ENCODE data around the gene RNF43. TPM values are rescaled to one million over a fixed set of nuclear protein-coding genes. Genes with fewer than 3 reads are reported as not detected.
A peak's percentile ranks its signal among the peaks of the same experiment; 100 is the strongest.

RNF43 gene
- under 1 TPM; 0.07 to 0.12 TPM for total RNA-seq

DNA sequence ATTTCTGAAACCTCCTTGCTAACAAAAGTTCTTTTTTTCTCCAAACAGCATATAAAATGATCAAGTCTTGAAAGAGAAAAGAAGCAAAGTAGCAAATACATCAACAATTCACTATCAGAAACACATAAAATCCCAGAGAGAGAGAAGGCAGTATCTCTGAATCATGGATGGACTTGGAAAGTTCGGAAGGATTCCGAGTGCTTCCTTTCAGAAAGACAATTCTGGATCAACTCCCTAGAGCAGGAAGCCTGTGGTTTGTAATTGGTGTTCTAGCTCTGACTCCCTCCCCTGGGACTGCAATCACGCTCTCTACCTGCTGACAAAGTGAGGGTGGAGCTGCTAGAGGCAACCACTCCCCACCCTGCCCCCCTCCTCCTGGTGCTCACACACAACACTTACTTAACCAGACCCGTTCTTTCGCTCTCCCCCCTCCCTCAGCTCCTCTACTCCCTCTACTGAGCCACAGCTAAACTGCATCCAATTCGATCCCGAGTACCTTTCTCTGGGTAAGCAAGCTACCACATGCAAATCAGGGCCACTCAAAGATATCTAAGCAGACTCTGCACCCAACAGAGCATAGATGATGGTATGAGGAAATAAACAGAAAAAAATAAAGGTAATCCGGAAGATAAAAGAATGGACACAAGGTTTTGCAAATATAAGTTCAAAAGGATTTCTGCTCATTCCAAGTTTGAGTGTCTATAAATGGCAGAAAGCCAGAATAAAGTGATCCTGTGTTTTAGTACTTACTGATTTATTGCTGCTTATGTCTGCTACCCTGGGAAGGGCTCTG, at the start of gene RNF43:
TSS of gene RNF43 (minus strand) at position 235 of the 793 bp plus-strand sequence. CDS start 1,957 bp downstream, outside the sequence.
- Mint-ChIP-seq H3K4me1 (peaks cover 26% of the 10 kb centered on the region), H3K36me3 (ENCODE audit: low read depth) (no peaks in the 10 kb centered on the region), H3K27ac (peak within 1 kb of the TSS; percentile 50), H3K9me3 (no peaks in the 10 kb centered on the region), H3K4me3 (no peak within 1 kb of the TSS), H3K27me3 (no peaks in the 10 kb centered on the region)
- peak; percentile 91 for DNase-seq
- ChIA-PET CTCF (interaction anchor here (0.6 to 5.3 kb wide), 29 partner anchors 9 to 216 kb away, joined by 3 to 36 read pairs (median 5); partner anchors contain the start of genes MPO and SUPT4H1), POLR2A (interaction anchor here (0.6 to 1.6 kb wide), 10 partner anchors 54 to 587 kb away, joined by 3 to 16 read pairs (median 5); partner anchors contain the start of genes SUPT4H1 and TSPOAP1)

DNA sequence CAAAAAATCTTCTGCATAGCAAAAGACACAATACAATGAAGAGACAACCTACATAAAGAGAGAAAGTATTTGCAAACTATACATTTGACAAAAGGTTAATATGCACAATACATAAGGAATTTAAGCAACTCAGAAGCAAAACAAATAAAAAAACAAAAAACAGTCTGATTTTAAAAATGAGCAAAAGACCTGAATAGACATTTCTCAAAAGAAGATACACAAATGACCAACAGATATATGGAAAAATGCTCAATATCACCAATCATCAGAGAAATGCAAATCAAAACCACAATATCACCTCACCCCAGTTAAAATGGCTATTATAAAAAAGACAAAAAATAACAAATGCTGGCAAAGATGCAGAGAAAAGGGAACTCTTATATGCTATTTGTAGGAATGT, 38.2 kb upstream of the RNF43 start:
- Mint-ChIP-seq H3K27ac (no peak overlapping the region), H3K36me3 (ENCODE audit: low read depth) (no peaks in the 10 kb centered on the region), H3K4me1 (no peaks in the 10 kb centered on the region), H3K9me3 (no peaks in the 10 kb centered on the region), H3K27me3 (no peaks in the 10 kb centered on the region), H3K4me3 (no peak overlapping the region)
- no peak for DNase-seq
- CTCF ChIA-PET = no interaction called here
- POLR2A ChIA-PET = no interaction called here

GRCh38 chr17:58452738-58453137, 35.4 kb upstream of the RNF43 start:
- H3K4me1 Mint-ChIP-seq = no peaks in the 10 kb centered on the region
- no peak for DNase-seq
- ChIA-PET POLR2A (no interaction called here), CTCF (interaction anchor here (0.5 kb wide), 1 partner anchor 816 kb away, joined by 3 read pairs; no protein-coding TSS in a partner anchor)
- H3K36me3 Mint-ChIP-seq (ENCODE audit: low read depth) = no peaks in the 10 kb centered on the region
- H3K9me3 Mint-ChIP-seq = no peaks in the 10 kb centered on the region
- no peak overlapping the region for H3K27ac Mint-ChIP-seq
- no peaks in the 10 kb centered on the region for H3K27me3 Mint-ChIP-seq
- no peak overlapping the region for H3K4me3 Mint-ChIP-seq

DNA sequence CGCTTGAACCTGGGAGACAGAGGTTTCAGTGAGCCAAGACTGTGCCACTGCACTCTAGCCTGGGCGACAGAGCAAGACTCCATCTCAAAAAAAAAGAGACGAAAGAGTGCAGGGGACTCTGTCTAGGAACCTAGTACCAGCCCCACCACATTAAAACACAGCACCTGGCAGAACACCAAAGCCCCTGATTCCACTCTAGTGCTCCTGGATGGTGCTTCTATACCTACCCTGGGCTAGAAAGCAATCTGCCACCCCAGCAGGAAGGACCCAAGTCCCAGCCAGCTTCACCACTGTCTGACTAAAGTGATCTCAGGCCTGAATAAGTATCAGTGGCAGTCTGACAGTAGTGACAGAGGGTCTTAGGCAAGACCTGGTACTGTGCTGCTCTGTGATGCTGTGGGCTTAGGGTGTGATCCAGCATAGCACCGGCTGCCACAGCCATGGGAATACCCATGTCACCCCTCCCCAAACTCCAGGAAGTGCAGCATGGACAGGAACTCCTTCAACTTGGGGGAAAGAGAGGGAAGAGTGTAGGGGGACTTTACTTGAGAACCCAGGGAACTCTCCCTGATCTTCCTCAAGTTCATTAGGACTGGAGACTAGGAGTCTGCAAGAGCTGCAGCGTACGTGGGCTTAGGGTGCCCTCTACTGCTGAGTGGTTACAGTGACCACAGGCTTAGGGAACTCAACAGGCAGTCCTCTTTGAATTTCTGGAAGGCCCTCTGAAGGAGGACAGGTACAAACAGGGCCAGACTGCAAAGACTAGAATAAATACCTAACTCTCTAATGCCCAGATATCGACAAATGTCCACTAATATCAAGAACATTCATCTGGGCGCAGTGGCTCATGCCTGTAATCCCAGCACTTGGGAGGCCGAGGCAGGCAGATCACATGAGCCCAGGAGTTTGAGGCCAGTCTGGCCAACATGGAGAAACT, 30.0 kb upstream of the RNF43 start:
- ChIA-PET POLR2A (no interaction called here), CTCF (interaction anchor here (0.5 to 3.2 kb wide), 10 partner anchors 12 to 322 kb away, joined by 3 to 13 read pairs (median 3); no protein-coding TSS in a partner anchor)
- no peak overlapping the region for H3K27ac Mint-ChIP-seq

GRCh38 chr17:58446086-58446485, 28.8 kb upstream of the RNF43 start:
- ChIA-PET POLR2A (interaction anchor here (0.6 kb wide), 1 partner anchor 20 kb away, joined by 3 read pairs; no protein-coding TSS in a partner anchor), CTCF (interaction anchor here (0.7 to 3.2 kb wide), 5 partner anchors 11 to 129 kb away, joined by 3 to 13 read pairs (median 6); partner anchors contain the start of gene SUPT4H1)
- no peaks in the 10 kb centered on the region for H3K9me3 Mint-ChIP-seq
- H3K27me3 Mint-ChIP-seq = no peaks in the 10 kb centered on the region
- H3K36me3 Mint-ChIP-seq (ENCODE audit: low read depth) = no peaks in the 10 kb centered on the region
- H3K27ac Mint-ChIP-seq = no peak overlapping the region
- no peak overlapping the region for H3K4me3 Mint-ChIP-seq
- no peak for DNase-seq
- peaks cover 6% of the 10 kb centered on the region for H3K4me1 Mint-ChIP-seq

More for the DNA sequence above, 30.0 kb upstream of the RNF43 start:
- peak; percentile 82 for DNase-seq
- H3K4me3 Mint-ChIP-seq = no peak overlapping the region
- H3K9me3 Mint-ChIP-seq = no peaks in the 10 kb centered on the region
- peaks cover 6% of the 10 kb centered on the region for H3K4me1 Mint-ChIP-seq
- no peaks in the 10 kb centered on the region for H3K36me3 Mint-ChIP-seq (ENCODE audit: low read depth)
- no peaks in the 10 kb centered on the region for H3K27me3 Mint-ChIP-seq

DNA sequence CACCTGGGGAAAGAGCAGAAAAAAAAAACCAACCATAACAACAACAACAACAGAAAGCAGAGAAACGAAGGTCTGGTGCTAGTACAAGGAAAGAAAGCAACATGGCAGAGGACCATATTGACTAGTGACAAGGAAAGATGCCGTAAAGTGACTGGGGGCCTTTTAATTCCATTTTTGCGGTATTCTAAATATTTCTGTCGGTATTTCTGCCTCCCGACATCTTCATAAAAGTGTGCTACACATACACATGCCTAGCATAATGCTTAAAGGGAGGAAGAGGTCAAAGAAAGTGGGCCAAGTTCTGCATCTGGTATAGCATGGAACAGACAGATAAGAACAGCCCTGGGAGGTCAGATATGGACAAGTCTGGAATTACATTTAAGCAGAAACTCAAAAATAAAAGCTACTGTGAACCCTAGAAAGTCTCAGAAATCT, 19.5 kb upstream of the RNF43 start:
- H3K4me1 Mint-ChIP-seq = no peaks in the 10 kb centered on the region
- no peak overlapping the region for H3K4me3 Mint-ChIP-seq
- no peak for DNase-seq
- H3K36me3 Mint-ChIP-seq (ENCODE audit: low read depth) = no peaks in the 10 kb centered on the region
- ChIA-PET POLR2A (no interaction called here), CTCF (no interaction called here)
- H3K27me3 Mint-ChIP-seq = no peaks in the 10 kb centered on the region
- H3K9me3 Mint-ChIP-seq = no peaks in the 10 kb centered on the region
- H3K27ac Mint-ChIP-seq = no peak overlapping the region

GRCh38 chr17:58436245-58436644, 18.9 kb upstream of the RNF43 start:
- no peaks in the 10 kb centered on the region for H3K4me1 Mint-ChIP-seq
- H3K36me3 Mint-ChIP-seq (ENCODE audit: low read depth) = no peaks in the 10 kb centered on the region
- no peak overlapping the region for H3K27ac Mint-ChIP-seq
- H3K4me3 Mint-ChIP-seq = no peak overlapping the region
- no peaks in the 10 kb centered on the region for H3K27me3 Mint-ChIP-seq
- no peaks in the 10 kb centered on the region for H3K9me3 Mint-ChIP-seq
- POLR2A ChIA-PET = interaction anchor here (0.6 kb wide), 1 partner anchor 83 kb away, joined by 3 read pairs; no protein-coding TSS in a partner anchor
- CTCF ChIA-PET = interaction anchor here (0.7 to 2.4 kb wide), 6 partner anchors 10 to 236 kb away, joined by 3 to 9 read pairs (median 3); no protein-coding TSS in a partner anchor
- no peak for DNase-seq

GRCh38 chr17:58432806-58433573, 15.7 kb upstream of the RNF43 start:
- H3K9me3 Mint-ChIP-seq = no peaks in the 10 kb centered on the region
- H3K36me3 Mint-ChIP-seq (ENCODE audit: low read depth) = no peaks in the 10 kb centered on the region
- H3K27ac Mint-ChIP-seq = no peak overlapping the region
- H3K4me1 Mint-ChIP-seq = no peaks in the 10 kb centered on the region
- no peaks in the 10 kb centered on the region for H3K27me3 Mint-ChIP-seq
- DNase-seq = no peak
- no peak overlapping the region for H3K4me3 Mint-ChIP-seq
- ChIA-PET POLR2A (no interaction called here), CTCF (interaction anchor here (1.1 to 2.3 kb wide), 3 partner anchors 15 to 183 kb away, joined by 3 to 8 read pairs (median 6); partner anchors contain the start of gene RNF43)

DNA sequence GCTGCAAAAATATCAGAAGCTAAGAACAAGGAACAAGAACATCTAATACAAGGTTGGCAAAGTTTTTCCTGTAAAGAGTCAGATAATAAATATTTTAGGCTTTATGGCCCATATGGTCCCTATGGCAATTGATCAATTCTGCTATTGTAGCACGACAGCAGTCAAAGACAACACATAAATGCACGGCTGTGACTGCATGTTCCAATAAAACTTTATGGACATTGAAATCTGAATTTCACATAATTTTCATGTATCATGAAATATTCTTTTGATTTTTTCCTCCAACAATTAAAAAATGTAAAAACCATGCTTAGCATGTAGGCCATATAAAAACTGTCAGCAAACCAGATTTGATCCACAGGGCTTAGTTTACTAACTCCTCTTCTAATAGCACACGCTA, 10.5 kb upstream of the RNF43 start:
- Mint-ChIP-seq H3K27me3 (no peaks in the 10 kb centered on the region), H3K4me1 (no peaks in the 10 kb centered on the region), H3K36me3 (ENCODE audit: low read depth) (no peaks in the 10 kb centered on the region), H3K9me3 (no peaks in the 10 kb centered on the region), H3K27ac (no peak overlapping the region), H3K4me3 (no peak overlapping the region)
- DNase-seq = no peak
- ChIA-PET POLR2A (no interaction called here), CTCF (no interaction called here)

DNA sequence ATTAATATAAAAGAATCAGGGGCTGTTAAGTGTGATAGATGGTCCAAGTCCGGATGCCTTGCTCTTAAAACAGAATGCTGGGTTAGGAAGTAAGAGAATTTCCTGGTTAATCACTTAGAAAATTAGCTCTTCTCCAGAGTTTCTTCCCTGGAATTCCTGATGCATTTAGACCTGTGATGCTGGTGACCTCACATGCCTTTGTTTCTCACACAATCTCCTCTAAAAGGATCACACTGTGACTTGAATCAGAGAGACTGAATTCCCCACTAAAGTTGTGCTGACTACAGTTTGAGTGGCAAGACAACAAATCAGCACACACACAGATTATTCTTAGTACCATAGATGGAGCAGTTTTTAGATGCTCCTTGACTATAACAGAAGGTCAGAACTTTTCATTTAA, 4.4 kb upstream of the RNF43 start:
- no peaks in the 10 kb centered on the region for H3K9me3 Mint-ChIP-seq
- DNase-seq = no peak
- H3K4me3 Mint-ChIP-seq = no peak overlapping the region
- ChIA-PET POLR2A (no interaction called here), CTCF (no interaction called here)
- no peaks in the 10 kb centered on the region for H3K27me3 Mint-ChIP-seq
- no peak overlapping the region for H3K27ac Mint-ChIP-seq
- H3K4me1 Mint-ChIP-seq = peaks cover 19% of the 10 kb centered on the region
- no peaks in the 10 kb centered on the region for H3K36me3 Mint-ChIP-seq (ENCODE audit: low read depth)

- H3K4me1 Mint-ChIP-seq = peaks cover 21% of the 10 kb centered on the region
- H3K9me3 Mint-ChIP-seq = no peaks in the 10 kb centered on the region
- H3K36me3 Mint-ChIP-seq (ENCODE audit: low read depth) = no peaks in the 10 kb centered on the region
- no peak overlapping the region for H3K4me3 Mint-ChIP-seq
- ChIA-PET CTCF (interaction anchor here (0.8 kb wide), 1 partner anchor 26 kb away, joined by 3 read pairs; no protein-coding TSS in a partner anchor), POLR2A (no interaction called here)
- H3K27me3 Mint-ChIP-seq = no peaks in the 10 kb centered on the region
- H3K27ac Mint-ChIP-seq = no peak overlapping the region
- no peak for DNase-seq
Measured at GRCh38 chr17:58420827-58421226, 3.5 kb upstream of the RNF43 start.

GRCh38 chr17:58416937-58417299, 416 bp downstream of the RNF43 start:
- POLR2A ChIA-PET = interaction anchor here (1.1 to 1.6 kb wide), 6 partner anchors 65 to 100 kb away, joined by 5 to 16 read pairs (median 10); partner anchors contain the start of genes SUPT4H1 and TSPOAP1
- no peak for DNase-seq
- Mint-ChIP-seq H3K27ac (no peak overlapping the region), H3K4me1 (peaks cover 28% of the 10 kb centered on the region), H3K4me3 (no peak overlapping the region), H3K36me3 (ENCODE audit: low read depth) (no peaks in the 10 kb centered on the region), H3K27me3 (no peaks in the 10 kb centered on the region), H3K9me3 (no peaks in the 10 kb centered on the region)
- CTCF ChIA-PET = interaction anchor here (1.0 to 5.3 kb wide), 24 partner anchors 9 to 215 kb away, joined by 3 to 36 read pairs (median 5); partner anchors contain the start of genes MPO and SUPT4H1
